Stimulated activated CD4-positive, alpha-beta T cell treated with anti-CD3 and anti-CD28 coated beads, TNF-alpha, amount 100 ng/mL, for 4 hours (primary cell): ENCODE measurements around the gene SLC44A1.
A peak's percentile ranks its signal among the peaks of the same experiment; 100 is the strongest.

Experiments
- DNase-seq, 3 experiments: peaks; one replicate each; pipeline ENCODE4 v3.0.0-alpha.2; 2020; ENCODE audit warnings: low read depth in 3 of 3

Gene SLC44A1

GRCh38 chr9:105431424-105432246, 187.2 kb downstream of the SLC44A1 start:
- no peak for DNase-seq

DNA sequence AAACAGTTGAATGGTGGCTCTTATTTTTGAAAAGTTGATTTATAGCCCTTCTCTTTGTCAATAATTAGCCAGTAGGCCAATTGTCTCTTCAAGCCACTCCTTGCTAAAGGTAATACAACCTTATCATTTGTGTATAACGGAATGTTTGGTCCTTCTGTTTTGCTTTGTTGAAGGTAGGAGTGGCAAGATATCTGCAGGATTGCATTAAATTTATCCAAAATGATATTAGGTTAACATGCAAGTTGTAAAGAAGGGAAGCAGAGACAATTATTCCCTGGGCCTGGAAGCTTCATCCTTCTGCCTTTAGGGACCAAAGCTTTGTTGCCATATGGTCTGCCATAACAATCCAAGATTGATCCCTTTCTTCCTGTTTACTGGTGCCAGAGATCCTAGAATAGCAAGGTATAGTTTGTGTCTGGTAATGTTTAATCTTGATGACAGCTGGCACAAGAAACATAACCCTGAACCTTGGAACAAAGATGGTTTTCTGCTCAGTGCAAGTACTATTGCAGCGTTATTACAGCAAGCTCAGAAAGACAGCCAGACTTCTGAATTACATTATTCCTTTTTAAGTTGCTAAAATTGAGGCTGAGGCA, 187.9 kb downstream of the SLC44A1 start:
- DNase-seq, result no peak

DNA sequence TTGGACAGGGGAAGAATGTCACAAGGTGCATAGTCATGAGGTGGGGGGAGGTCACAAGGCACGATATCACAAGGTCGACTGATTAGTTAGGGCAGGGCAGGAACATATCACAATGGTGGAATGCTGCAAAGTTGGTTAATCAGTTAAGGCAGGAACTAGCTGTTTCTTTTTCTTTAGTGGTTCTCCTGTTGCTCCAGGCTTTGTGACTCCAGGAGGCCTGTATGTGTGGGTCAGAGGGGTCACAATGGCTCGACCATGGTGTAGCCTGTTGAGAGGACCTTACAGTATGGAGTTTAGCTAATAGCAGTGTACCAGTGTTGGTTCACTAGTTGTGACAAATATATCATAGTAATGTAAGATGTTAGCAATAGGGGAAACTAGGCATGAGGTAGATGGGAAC, 191.0 kb downstream of the SLC44A1 start:
- DNase-seq, result no peak

DNA sequence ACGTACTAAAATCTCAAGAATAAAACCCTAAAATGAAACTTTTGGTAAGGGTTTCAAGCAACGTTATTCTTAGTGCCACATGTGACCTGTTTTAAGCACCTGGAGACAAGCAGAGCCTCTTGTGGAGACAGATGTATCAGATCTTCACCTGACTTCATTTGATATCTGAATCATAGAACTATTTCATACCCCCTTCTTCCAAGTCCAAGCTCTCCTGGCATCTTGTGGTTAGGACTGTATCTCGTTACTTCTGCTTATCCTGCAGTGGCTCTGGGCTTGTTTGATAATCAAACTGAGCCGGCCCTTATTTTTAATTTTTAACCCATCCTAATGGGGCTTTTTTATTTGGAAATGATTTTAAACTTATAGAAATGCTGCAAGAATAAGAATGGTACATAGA, 192.3 kb downstream of the SLC44A1 start:
- no peak for DNase-seq

DNA sequence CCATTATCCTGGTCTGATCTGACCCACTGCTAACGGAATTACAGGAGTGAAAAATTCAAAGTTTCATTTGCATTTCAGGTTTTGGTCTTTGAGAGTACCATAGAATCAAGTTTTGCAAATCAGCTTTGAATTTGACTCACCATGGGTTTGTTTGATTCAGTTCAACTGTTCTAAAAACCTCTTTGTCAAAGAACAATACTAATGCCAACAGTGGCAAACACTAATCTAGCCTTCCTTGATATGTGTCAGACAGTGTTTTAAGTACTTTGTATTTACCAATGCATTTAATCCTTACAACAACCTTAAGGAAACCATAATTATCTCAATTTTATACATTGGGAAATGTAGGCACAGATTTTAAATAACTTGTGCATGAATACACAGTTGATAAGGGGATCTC, 193.3 kb downstream of the SLC44A1 start:
- DNase-seq, result no peak

DNA sequence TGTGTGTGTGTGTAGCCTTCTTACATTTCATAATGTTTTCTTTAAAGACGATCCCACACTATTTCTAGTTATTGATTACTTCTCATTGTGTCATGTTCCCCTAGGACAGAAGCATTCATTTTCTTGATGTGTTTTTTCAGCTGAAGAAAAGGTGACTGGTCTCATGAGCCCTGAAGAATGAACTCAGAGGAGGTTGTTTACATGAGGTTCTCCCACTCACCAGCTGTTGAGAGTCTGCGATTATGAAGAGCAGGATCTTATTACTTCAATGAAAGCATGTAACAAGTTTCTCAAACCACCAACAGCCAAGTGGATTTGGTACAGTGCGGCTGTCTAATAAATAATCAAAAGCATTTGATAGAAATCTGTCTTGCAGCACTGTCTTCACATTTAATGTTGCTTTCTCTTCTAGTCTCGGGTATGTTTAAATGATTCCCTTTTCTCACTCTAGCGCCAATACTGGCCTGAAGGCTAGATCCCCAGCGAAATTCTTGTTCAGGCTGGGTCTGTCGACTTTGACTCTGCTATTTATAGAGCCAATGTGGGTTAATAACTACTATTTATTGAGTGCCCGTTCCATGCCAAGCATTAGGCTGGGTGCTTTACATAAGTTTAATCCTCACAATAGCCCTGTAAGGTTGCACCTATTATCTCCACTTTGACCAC, 193.8 kb downstream of the SLC44A1 start:
- no peak for DNase-seq

- DNase-seq, result no peak
Measured at GRCh38 chr9:105439428-105439827, 195.0 kb downstream of the SLC44A1 start.

DNA sequence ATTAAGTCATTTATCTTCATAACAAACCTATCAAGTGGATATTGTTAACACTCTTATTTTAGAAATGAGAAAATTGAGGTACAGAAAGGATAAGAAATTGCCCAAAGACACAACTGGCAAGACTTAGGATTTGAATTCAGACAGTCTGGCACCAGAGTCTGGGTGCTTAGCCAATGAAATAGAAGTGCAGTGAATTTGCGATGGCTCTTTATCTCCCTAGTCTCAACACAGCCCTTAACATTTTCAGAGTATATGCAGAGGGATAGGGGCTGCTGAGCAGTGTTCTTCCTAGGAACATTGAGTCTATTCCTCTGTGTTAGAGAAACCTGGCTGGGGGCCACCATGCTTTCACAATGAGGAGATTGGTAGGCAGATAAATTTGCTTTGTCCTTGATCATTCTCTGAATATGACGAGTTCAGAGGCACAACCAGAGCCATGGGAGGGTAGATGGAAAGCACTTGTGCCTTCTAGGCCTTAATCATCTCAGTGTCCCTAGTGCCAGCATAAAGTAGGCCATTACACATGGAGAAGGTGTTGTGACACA, 197.2 kb downstream of the SLC44A1 start:
- no peak for DNase-seq

- no peak for DNase-seq
Measured at GRCh38 chr9:105443121-105443520, 198.7 kb downstream of the SLC44A1 start.

- no peak for DNase-seq
Measured at GRCh38 chr9:105444130-105444529, 199.7 kb downstream of the SLC44A1 start.

- no peak for DNase-seq
Measured at GRCh38 chr9:105445203-105445881, 200.9 kb downstream of the SLC44A1 start.

DNA sequence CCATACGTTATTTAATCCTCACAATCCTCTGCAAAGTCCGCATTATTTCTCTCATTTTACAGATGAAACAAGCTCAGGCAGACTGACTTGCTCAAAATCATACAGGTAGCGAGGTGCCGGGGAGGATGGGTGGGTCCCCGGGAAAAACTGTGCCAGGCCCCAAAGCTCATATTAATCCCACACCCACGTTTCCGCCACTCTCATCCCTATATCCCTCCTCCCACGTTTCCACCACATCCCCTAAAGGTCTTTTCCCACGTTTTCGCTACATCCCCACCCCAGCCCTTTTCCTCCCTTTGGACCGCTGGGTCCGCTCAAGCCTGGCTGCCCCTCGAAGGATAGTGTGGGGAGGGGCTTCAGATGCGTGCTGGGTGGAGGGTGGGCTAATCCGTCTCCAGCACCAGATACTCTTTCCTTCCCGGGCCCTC, 202.9 kb downstream of the SLC44A1 start:
- no peak for DNase-seq

DNA sequence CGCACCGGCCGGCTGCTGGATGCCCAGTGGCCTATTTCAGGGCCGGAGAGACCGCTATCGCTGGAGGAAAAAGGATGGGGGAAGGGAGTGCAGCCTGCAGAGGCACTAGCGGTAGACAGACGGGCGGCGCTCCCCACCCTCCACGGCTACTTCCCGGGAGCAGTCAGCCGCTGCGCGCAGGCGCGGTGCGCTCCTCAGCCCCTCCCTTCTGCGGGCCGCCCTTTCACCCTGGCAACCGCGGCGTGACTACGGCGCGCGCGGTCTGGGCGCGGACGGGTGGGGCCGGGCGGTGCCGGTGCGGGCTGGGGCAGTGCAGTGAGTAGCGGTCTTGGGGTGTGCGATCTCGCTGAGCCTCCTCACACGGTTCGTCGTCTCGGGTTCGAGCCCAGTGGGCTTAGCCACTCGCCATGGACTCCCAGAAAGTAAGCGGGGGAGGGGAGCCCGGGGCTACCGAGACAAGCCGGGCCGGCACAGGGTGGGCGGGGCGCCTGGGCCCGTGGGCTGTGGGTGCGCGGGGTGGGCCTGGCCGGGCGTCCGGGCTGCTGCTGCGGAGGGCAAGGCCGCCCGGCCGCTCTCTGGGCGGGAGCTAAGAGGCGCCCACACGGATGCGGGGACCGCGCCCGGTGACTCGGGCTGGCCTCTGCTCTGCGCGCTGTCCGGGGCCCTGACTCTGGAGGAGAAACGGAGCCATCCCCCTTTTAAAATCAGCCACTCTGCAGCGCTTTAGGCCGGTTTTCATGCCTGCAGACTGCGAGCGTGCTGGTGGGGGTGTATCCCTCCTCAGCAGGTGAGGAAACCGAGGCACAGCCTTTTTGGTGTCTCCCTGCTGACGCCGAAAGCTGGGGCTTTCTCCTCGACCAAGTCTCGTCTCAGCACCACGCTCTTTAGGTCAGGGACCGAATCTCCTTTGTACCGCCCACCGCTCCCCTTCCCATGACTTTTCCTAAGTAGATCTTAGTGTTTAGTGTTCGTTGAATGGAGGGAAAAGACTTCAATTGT, 203.7 kb downstream of the SLC44A1 start, which contains the start of gene FSD1L:
Gene FSD1L, plus strand, starts transcription at position 221 of the 999 bp plus-strand sequence. Its CDS starts 187 bp downstream, at position 408.
- peak; percentile 68 to 74 (median 68) for DNase-seq

- DNase-seq, result no peak
Measured at GRCh38 chr9:105449081-105449480, 204.6 kb downstream of the SLC44A1 start.

GRCh38 chr9:105452185-105452584, 207.7 kb downstream of the SLC44A1 start:
- DNase-seq, result no peak

- no peak for DNase-seq
Measured at GRCh38 chr9:105455836-105456475, 211.5 kb downstream of the SLC44A1 start.

DNA sequence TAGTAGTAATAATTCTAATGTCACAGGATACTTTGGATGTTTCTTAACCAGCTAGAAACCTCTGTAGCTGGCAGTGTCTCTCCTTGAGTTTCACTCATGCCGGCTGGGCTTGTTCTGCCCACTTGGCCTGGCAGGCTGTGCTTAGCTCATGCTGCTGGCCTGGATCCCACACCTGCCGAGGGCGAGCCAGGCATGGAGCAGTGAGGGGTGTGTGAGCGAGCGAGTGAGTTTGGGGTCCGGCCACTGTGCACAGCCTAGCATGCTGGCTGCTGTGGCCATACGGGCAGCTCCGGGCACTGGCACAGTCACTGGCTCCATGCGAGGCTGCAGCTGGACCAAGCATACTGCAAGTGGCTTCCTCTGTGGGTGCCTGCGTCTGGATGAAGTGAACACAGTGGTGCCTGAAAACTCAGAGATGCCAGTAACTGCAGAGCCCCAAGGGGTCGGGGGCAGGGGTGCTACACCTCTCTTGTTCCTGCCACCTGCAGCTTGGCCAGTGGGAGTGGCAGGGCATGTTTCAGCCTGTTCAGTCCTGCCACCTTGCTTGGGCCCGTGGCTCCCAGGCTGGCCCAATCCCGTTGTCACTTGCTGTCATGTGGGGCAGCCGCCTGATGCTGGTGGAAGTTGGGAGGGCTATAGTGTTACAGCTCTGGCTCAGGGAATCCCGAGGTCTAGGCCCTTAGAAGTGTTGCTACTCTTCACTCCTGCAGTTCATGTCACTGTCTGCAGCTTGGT, 213.3 kb downstream of the SLC44A1 start:
- DNase-seq, result no peak

- no peak for DNase-seq
Measured at GRCh38 chr9:105458404-105458803, 214.0 kb downstream of the SLC44A1 start.

DNA sequence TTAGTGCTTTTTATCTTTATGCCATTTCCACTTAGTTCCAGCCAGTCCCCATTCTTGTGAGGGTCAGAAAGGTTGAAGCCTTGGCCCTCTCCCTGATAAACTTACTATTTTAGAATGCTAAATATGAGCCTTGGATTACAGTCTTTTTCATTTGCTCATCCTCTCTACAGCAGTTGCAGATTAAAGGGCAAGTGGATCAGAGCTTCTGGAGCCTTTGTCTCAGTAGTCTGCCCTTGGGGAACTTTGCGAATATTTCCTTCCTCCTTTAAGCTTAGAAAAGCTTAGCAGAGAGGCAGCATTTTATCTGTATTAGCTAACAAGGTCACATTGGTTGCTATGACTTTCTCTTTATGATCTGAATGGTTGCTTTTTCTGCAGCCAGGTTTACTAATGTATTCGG, 214.9 kb downstream of the SLC44A1 start:
- no peak for DNase-seq
